ENCODE measurements around the gene KIFC3. TPM values are rescaled to one million over a fixed set of nuclear protein-coding genes. Genes with fewer than 3 reads are reported as not detected.

KIFC3 gene
- total and polyA plus RNA-seq, 2 donors (not counting 1 experiment from before 2014, with no cell fraction given): 13.8 to 44.9 TPM

DNA sequence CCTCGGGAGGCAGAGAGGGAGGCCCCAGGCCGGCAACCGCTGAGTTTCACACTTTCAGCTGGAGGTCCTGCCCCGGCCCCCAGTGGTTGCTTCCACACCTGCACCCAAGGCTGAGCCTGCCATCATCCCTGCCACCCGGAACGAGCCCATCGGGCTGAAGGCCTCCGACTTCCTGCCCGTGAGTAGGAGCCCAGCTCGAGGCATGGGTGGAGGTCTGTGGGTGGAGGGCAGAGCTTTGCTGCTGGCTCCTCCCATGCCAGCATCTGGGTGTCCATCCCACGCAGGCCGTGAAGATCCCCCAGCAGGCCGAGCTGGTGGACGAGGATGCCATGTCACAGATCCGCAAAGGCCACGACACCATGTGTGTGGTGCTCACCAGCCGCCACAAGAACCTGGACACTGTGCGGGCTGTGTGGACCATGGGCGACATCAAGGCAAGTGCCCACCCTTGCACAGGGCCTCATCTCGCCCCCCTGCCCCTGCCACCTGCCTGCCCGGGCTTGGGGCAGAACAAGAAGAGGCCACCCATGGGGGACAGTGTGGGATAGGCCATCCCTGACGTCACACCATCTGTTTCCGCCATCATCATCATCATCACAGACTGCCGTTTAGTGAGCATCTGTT lies 47.1 kb downstream of the KIFC3 start:
- H3K4me2 ChIP-seq (ENCODE audit: extremely low read depth, insufficient read depth, low read length): no peak overlapping the region
- no peaks in the 10 kb centered on the region for H3K9me3 ChIP-seq (ENCODE audit: control insufficient read depth, insufficient read depth, low read depth, low read length)
- H3K4me1 ChIP-seq (ENCODE audit: control insufficient read depth, extremely low read depth, insufficient read depth, low read length): no peaks in the 10 kb centered on the region
- no peak overlapping the region for H3K27ac ChIP-seq (ENCODE audit: insufficient read depth, low read length)
- no peak overlapping the region for H3K4me3 ChIP-seq (replicated peaks in 1 of 4; ENCODE audit: control extremely low read depth in 1 of 4, insufficient read depth in 1 of 4, low read depth in 3 of 4, low read length in 4 of 4)
- H4K20me1 ChIP-seq (ENCODE audit: control insufficient read depth, extremely low read depth, insufficient read depth, low read length): no peaks in the 10 kb centered on the region
- H3K79me2 ChIP-seq (ENCODE audit: control insufficient read depth, insufficient read depth, low read length): no peaks in the 10 kb centered on the region
- H3K27me3 ChIP-seq (ENCODE audit: control insufficient read depth, insufficient read depth, low read length): no peaks in the 10 kb centered on the region
- no peak for DNase-seq (ENCODE audit: low read depth in 2 of 2)
- TF ChIP-seq EZH2 (IDR thresholded peaks at IDR 0.05; ENCODE audit: low read length, missing control alignments): no peak
- TF ChIP-seq, protein P1, sequence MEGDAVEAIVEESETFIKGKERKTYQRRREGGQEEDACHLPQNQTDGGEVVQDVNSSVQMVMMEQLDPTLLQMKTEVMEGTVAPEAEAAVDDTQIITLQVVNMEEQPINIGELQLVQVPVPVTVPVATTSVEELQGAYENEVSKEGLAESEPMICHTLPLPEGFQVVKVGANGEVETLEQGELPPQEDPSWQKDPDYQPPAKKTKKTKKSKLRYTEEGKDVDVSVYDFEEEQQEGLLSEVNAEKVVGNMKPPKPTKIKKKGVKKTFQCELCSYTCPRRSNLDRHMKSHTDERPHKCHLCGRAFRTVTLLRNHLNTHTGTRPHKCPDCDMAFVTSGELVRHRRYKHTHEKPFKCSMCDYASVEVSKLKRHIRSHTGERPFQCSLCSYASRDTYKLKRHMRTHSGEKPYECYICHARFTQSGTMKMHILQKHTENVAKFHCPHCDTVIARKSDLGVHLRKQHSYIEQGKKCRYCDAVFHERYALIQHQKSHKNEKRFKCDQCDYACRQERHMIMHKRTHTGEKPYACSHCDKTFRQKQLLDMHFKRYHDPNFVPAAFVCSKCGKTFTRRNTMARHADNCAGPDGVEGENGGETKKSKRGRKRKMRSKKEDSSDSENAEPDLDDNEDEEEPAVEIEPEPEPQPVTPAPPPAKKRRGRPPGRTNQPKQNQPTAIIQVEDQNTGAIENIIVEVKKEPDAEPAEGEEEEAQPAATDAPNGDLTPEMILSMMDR (conservative IDR thresholded peaks at IDR 0.05 in 1 of 2, IDR thresholded peaks at IDR 0.05 in 1 of 2; ENCODE audit: low read depth in 1 of 2, low read length in 2 of 2): no peak
- peaks cover 15% of the 10 kb centered on the region for H3K36me3 ChIP-seq (ENCODE audit: control insufficient read depth, insufficient read depth, low read length)
- no peak overlapping the region for H2AFZ ChIP-seq (ENCODE audit: low read length)
- no peak overlapping the region for H3K9ac ChIP-seq (ENCODE audit: insufficient read depth, low read length)

DNA sequence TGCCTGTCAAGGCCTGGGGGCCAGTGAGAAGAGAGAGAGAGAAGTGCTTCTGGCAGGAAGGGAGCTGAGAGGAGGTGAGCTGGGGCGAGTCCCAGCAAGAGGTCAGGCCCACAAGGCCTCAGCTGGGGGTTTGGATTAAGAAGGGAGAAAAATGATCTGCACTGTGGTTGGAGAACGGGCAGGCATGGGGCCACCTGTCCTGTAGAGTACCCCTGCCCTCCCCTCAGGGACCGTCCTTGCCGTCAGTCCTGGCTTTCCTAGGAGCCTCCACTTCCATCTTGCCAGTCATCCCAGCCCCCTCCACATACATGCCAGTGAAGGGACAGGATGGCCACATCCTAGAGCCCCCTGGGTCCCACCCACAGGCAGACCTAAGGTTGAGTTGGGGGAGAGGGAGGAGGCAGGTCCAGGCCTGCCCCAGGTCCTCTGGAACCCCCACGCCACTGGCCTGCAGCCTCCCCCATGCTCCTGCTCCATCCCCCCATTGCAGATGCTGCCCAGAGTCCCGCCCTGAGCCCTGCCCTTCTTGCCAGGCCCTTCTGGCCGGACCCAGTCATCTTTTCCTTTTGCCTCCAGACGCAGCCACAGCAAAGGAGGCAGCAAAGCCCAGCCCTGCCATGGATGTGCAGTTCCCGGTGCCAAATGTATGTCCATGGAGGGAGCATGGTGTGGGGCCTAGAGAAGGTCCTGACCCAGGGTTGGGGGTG lies 47.8 kb downstream of the KIFC3 start:
- H2AFZ ChIP-seq (ENCODE audit: low read length): no peak overlapping the region
- no peak overlapping the region for H3K4me3 ChIP-seq (replicated peaks in 1 of 4; ENCODE audit: control extremely low read depth in 1 of 4, insufficient read depth in 1 of 4, low read depth in 3 of 4, low read length in 4 of 4)
- no peak overlapping the region for H3K27ac ChIP-seq (ENCODE audit: insufficient read depth, low read length)
- H3K27me3 ChIP-seq (ENCODE audit: control insufficient read depth, insufficient read depth, low read length): no peaks in the 10 kb centered on the region
- no peak for DNase-seq (ENCODE audit: low read depth in 2 of 2)
- H3K4me2 ChIP-seq (ENCODE audit: extremely low read depth, insufficient read depth, low read length): no peak overlapping the region
- H3K4me1 ChIP-seq (ENCODE audit: control insufficient read depth, extremely low read depth, insufficient read depth, low read length): no peaks in the 10 kb centered on the region
- no peaks in the 10 kb centered on the region for H3K9me3 ChIP-seq (ENCODE audit: control insufficient read depth, insufficient read depth, low read depth, low read length)
- TF ChIP-seq, protein P1 (conservative IDR thresholded peaks at IDR 0.05 in 1 of 2, IDR thresholded peaks at IDR 0.05 in 1 of 2; ENCODE audit: low read depth in 1 of 2, low read length in 2 of 2): no peak
- no peak for TF ChIP-seq EZH2 (IDR thresholded peaks at IDR 0.05; ENCODE audit: low read length, missing control alignments)
- H3K79me2 ChIP-seq (ENCODE audit: control insufficient read depth, insufficient read depth, low read length): no peaks in the 10 kb centered on the region
- no peaks in the 10 kb centered on the region for H4K20me1 ChIP-seq (ENCODE audit: control insufficient read depth, extremely low read depth, insufficient read depth, low read length)
- H3K9ac ChIP-seq (ENCODE audit: insufficient read depth, low read length): no peak overlapping the region
- peaks cover 12% of the 10 kb centered on the region for H3K36me3 ChIP-seq (ENCODE audit: control insufficient read depth, insufficient read depth, low read length)

DNA sequence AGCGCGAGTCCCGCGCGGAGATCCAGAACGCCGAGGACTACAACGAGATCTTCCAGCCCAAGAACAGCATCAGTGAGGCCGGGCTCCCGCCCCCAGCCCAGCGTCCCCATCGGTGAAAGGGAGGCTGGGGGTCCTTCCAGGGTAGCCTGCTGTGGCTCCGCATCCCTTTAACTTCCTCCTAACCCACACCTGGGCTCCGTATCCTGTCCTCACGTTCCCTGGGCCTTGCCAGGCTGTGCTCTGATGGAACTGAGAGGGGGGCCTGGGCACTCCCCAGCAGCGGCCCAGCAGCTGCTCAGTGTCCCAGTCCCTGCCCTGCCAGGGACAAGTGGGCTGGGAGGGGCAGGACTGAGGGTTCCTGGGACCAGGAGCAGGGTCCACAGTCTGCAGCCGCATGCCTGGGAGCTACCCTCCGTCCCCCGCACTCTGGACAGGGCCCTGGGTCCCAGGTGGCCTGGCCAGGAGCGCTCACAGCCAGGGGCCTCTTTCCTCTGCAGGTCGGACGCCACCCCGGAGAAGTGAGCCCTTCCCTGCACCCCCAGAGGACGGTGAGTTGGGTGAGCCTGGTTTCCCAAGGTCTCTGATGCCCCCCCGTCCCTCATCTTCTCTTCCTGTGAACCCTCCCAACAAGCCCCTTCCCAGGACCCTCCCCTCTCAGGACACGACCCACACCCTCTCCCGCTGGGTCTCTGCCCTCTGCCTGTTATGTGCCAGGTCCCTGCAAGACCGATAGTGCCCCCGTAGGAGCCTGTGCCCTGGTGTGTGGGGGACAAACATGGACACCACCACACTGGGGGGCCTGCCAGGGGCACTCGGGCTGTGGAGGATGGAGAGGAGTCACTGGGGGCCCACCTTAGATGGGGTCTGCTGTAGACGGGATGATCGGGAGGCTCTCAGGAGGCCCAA lies 48.6 kb downstream of the KIFC3 start:
- Histone ChIP-seq H3K27me3 (ENCODE audit: control insufficient read depth, insufficient read depth, low read length) (no peaks in the 10 kb centered on the region), H3K4me2 (ENCODE audit: extremely low read depth, insufficient read depth, low read length) (no peak overlapping the region), H3K36me3 (ENCODE audit: control insufficient read depth, insufficient read depth, low read length) (peaks cover 10% of the 10 kb centered on the region), H3K9ac (ENCODE audit: insufficient read depth, low read length) (no peak overlapping the region), H3K79me2 (ENCODE audit: control insufficient read depth, insufficient read depth, low read length) (no peaks in the 10 kb centered on the region), H3K4me3 (replicated peaks in 1 of 4; ENCODE audit: control extremely low read depth in 1 of 4, insufficient read depth in 1 of 4, low read depth in 3 of 4, low read length in 4 of 4) (no peak overlapping the region), H4K20me1 (ENCODE audit: control insufficient read depth, extremely low read depth, insufficient read depth, low read length) (no peaks in the 10 kb centered on the region), H3K4me1 (ENCODE audit: control insufficient read depth, extremely low read depth, insufficient read depth, low read length) (no peaks in the 10 kb centered on the region), H2AFZ (ENCODE audit: low read length) (no peak overlapping the region), H3K9me3 (ENCODE audit: control insufficient read depth, insufficient read depth, low read depth, low read length) (no peaks in the 10 kb centered on the region), H3K27ac (ENCODE audit: insufficient read depth, low read length) (no peak overlapping the region)
- no peak for DNase-seq (ENCODE audit: low read depth in 2 of 2)
- TF ChIP-seq, protein P1 (conservative IDR thresholded peaks at IDR 0.05 in 1 of 2, IDR thresholded peaks at IDR 0.05 in 1 of 2; ENCODE audit: low read depth in 1 of 2, low read length in 2 of 2): no peak
- no peak for TF ChIP-seq EZH2 (IDR thresholded peaks at IDR 0.05; ENCODE audit: low read length, missing control alignments)
